GM04503 (cell line): ENCODE measurements around the gene SGCG.
"Not testable (repeated sequence)": the region's sequence is repeated elsewhere in the genome, so short reads cannot be mapped to it uniquely, and the experiment has no call there.

Source experiments
- DNase-seq: peaks from one replicate; pipeline ENCODE4 v3.0.0-alpha.2; 2012; ENCODE audit warnings: low read depth

Gene SGCG

DNA sequence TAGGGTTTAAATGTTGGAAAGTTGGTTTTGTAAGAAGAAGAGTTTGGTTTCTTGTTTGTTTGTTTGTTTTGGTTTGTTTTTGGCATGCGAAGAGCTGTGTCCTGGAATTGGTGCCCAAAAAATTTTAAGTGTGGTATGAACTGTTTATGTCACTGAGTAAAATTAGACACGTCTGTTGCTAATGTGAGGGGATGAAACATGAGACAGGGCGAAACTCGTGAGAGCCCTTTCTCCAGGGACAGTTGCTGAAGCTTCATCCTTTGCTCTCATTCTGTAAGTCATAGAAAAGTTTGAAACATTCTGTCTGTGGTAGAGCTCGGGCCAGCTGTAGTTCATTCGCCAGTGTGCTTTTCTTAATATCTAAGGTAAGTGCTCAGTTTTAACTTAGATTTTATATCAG lies at the start of gene SGCG:
TSS of gene SGCG (plus strand) at position 269 of the 400 bp plus-strand sequence. CDS start 22,716 bp downstream, outside the sequence.
- no peak for DNase-seq

DNA sequence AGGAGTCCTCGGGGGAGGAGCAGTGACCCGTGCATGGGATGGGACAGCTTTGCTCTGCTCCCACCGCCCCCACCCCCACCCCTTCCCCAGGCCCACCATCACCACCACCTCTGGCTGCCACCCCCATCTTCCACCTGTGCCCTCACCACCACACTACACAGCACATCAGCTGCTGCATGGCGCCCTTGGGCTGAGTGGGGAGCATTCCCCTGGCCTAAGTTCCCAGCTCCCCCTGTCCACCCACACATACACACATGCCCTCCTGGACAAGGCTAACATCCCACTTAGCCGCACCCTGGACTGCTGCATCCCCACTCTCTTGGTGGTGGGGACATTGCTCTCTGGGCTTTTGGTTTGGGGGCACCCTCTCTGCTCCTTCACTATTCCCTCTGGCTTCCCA lies 46.2 kb upstream of the SGCG start:
- DNase-seq = no peak

DNA sequence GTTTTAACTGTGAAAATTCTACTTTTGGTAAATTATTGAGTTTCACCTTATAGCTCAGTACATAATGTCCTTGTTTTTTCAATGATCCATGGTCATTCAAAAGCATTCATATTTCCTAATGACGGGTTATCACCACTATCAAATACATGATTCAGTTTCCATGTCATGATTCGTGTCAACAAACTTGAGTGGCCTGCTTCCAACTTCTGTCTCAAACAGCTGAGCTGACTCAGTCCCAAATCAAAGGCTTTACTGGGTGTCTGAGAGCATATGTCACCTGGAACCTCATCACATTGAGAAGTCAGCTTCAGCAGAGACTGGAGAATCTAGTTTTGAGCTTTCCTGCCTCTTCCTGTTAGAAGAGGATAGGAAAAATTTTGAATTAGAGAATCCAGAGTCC lies 40.3 kb upstream of the SGCG start:
- no peak for DNase-seq

- DNase-seq = no peak
Measured at GRCh38 chr13:23141964-23142363, 38.8 kb upstream of the SGCG start.

DNA sequence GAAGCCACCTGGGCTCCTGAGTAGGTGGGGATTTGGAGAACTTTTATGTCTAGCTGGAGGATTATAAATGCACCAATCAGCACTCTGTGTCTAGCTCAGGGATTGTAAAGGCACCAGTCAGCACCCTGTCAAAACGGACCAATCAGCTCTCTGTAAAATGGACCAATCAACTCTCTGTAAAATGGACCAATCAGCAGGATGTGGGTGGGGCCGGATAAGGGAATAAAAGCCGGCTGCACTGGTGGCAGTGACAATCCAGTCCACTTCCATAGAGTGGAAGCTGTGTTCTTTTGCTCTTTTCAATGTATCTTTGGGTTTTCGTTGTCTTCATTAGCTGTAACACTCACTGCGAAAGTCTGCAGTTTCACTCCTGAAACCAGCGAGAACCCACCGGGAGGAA lies 38.2 kb upstream of the SGCG start:
- not testable (repeated sequence) for DNase-seq

- no peak for DNase-seq
Measured at GRCh38 chr13:23144431-23144830, 36.3 kb upstream of the SGCG start.

DNA sequence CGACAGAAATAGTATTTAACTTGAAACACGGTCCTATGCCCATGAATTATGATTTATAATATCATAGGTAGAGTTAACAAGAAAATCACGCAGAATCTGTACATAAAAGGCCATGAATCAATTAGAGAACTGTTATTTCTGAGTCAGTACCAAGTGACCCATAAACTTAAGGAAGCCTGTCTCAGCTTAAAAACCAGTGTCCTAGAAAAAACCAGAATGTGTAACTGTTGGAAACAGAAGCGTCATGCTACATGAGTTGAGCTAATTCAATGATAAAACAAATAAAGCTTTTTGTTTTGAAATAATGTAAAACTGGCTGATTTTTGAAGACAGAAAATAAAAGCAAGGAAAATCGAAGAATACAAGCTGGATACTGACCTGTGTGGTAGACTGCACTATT lies 34.8 kb upstream of the SGCG start:
- DNase-seq = no peak

GRCh38 chr13:23146811-23147625 lies 33.8 kb upstream of the SGCG start:
- DNase-seq = no peak

- DNase-seq = no peak
Measured at GRCh38 chr13:23147827-23148226, 33.0 kb upstream of the SGCG start.

GRCh38 chr13:23157781-23158180 lies 23.0 kb upstream of the SGCG start:
- DNase-seq = no peak

DNA sequence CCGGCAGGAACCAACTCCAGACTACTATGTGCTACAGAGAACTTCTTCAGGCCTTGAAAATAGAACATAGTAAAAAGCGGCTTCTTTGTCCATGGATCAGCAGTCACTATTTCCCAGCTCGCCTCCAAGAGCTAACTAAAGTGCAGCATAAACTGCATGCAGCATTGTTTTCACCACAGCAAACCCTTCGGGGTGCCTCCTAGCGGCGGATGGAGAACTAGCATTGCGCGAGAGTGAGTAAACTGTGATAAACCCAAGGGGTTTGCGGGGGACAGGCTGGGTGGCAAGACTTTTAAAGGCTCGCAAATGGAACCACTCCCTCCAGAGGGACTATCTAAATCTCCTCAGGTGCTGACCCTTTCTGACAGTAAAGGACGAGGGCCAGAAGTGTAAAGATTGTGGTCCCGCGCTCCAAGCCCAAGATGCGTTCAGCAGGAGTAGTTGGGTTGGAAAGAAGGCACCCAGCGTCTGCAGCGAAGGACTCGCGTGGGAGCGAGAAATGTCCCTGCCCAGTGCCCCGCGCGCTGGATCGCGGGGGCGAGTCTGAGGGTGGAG lies 21.5 kb upstream of the SGCG start:
- no peak for DNase-seq

- no peak for DNase-seq
Measured at GRCh38 chr13:23159760-23160637, 20.8 kb upstream of the SGCG start.

- no peak for DNase-seq
Measured at GRCh38 chr13:23160638-23161480, 19.9 kb upstream of the SGCG start.

DNA sequence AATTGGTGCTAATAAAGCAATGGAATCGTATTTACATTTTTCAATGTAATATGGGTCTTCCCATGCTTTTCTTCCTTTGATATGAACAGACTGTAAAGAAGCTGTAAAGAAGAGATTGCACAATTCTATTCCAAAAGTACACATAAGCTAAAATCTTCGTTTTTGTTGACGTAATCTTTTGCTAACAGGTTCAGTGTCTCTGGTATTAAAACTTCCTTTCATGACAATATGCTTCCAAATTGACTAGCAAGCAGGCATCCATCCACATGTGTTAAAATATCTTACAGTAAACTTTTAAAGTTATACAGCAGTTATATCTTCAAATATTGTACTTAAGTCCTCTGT lies 19.3 kb upstream of the SGCG start:
- no peak for DNase-seq

- DNase-seq = no peak
Measured at GRCh38 chr13:23175920-23176319, 4.9 kb upstream of the SGCG start.

DNA sequence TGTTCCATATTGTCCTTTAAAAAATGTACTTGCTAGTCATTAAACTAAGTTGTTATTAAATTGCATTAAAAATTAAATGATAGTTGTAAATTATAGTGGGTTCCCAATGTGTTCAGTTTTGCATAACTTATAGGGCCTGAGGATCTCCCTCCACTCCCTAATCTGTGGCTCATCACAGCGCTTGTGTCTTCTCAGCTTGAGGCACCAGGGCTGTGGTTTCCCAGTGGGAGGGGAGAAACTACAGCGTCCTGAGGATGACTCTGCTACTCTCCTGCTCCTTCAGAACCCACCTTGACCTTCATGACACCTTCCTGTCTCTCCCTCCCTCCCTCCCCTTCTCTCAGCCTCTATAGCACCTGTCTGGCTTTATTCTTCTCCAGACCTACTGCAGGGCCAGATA lies 1.4 kb downstream of the SGCG start:
- DNase-seq = no peak

- no peak for DNase-seq
Measured at GRCh38 chr13:23183292-23183691, 2.5 kb downstream of the SGCG start.

- no peak for DNase-seq
Measured at GRCh38 chr13:23185542-23185941, 4.8 kb downstream of the SGCG start.

- DNase-seq = no peak
Measured at GRCh38 chr13:23201870-23202269, 21.1 kb downstream of the SGCG start.

GRCh38 chr13:23202383-23202782 lies 21.6 kb downstream of the SGCG start:
- peak; percentile 3 for DNase-seq

GRCh38 chr13:23203516-23203915 lies 22.7 kb downstream of the SGCG start:
- DNase-seq = no peak

- no peak for DNase-seq
Measured at GRCh38 chr13:23205807-23206206, 25.0 kb downstream of the SGCG start.
